ENCODE measurements around the gene NARF. TPM values are rescaled to one million over a fixed set of nuclear protein-coding genes. Genes with fewer than 3 reads are reported as not detected.

The NARF gene
- total RNA-seq, 1 experiment from 2014 or later = 59.5 TPM

DNA sequence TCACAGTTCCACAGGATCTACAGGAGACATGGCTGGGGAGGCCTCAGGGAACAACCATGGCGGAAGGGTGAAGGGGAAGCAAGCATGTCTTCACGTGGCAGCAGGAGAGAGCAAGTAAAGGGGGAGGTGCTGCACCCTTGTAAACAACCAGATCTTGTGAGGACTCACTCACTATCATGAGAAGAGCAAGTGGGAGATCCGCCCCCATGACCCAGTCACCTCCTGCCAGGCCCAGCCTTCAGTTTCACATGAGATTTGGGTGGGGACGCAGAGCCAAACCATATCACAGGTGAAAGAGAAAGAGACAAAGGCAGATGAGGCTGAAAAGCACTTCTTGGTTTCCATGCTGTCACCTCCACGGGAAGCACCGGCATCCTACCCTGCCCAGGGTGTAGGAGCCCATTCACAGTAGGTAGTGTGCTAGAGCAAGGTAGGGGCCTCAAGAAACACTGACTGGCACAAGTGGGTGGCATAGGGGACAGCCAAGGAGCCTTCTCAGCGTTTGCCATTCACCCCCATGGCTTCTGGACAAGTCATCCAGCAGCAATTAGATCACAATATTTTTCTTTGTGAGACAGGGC, 6.6 kb downstream of the NARF start:
- no peak for ATAC-seq
- no peak overlapping the region for H3K4me2 ChIP-seq (ENCODE audit: low read length)
- H3K9me3 ChIP-seq (ENCODE audit: low read length) = no peaks in the 10 kb centered on the region
- H3K36me3 ChIP-seq (ENCODE audit: low read depth, low read length) = peaks cover 27% of the 10 kb centered on the region
- TF ChIP-seq EZH2phosphoT487 (IDR thresholded peaks at IDR 0.05; ENCODE audit: borderline replicate concordance, low read length) (no peak), EZH2 (IDR thresholded peaks at IDR 0.05; ENCODE audit: low read length, unreplicated experiment) (no peak)
- TF ChIP-seq, protein P1, sequence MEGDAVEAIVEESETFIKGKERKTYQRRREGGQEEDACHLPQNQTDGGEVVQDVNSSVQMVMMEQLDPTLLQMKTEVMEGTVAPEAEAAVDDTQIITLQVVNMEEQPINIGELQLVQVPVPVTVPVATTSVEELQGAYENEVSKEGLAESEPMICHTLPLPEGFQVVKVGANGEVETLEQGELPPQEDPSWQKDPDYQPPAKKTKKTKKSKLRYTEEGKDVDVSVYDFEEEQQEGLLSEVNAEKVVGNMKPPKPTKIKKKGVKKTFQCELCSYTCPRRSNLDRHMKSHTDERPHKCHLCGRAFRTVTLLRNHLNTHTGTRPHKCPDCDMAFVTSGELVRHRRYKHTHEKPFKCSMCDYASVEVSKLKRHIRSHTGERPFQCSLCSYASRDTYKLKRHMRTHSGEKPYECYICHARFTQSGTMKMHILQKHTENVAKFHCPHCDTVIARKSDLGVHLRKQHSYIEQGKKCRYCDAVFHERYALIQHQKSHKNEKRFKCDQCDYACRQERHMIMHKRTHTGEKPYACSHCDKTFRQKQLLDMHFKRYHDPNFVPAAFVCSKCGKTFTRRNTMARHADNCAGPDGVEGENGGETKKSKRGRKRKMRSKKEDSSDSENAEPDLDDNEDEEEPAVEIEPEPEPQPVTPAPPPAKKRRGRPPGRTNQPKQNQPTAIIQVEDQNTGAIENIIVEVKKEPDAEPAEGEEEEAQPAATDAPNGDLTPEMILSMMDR (conservative IDR thresholded peaks at IDR 0.05; ENCODE audit: low read depth, low read length) = no peak
- no TSS peak for BruUV-seq (replicated peaks)
- no peak overlapping the region for H2AFZ ChIP-seq (ENCODE audit: low read length)
- H3K4me3 ChIP-seq (ENCODE audit: low read length) = no peak overlapping the region
- no peaks in the 10 kb centered on the region for H3F3A ChIP-seq (ENCODE audit: low read length, unreplicated experiment)
- ChIA-PET POLR2A (ENCODE audit: unreplicated experiment) (no interaction called here), CTCF (no interaction called here)
- no peaks in the 10 kb centered on the region for H3K27me3 ChIP-seq (ENCODE audit: low read length)
- H3K9ac ChIP-seq (ENCODE audit: low read length) = no peak overlapping the region
- DNase-seq = no peak
- no peaks in the 10 kb centered on the region for H4K20me1 ChIP-seq (ENCODE audit: low read length)
- no peaks in the 10 kb centered on the region for H3K9me2 ChIP-seq (replicated peaks; ENCODE audit: low read length)
- peaks cover under 1% of the 10 kb centered on the region; the same call in 1 of the 2 replicates for H3K79me2 ChIP-seq (ENCODE audit: low read length)
- no peak overlapping the region for H3K27ac ChIP-seq (ENCODE audit: low read length)
- intact Hi-C loops (cut with micrococcal nuclease) = no loop called here
- peaks cover 12% of the 10 kb centered on the region for H3K4me1 ChIP-seq (ENCODE audit: insufficient read depth, low read length)

DNA sequence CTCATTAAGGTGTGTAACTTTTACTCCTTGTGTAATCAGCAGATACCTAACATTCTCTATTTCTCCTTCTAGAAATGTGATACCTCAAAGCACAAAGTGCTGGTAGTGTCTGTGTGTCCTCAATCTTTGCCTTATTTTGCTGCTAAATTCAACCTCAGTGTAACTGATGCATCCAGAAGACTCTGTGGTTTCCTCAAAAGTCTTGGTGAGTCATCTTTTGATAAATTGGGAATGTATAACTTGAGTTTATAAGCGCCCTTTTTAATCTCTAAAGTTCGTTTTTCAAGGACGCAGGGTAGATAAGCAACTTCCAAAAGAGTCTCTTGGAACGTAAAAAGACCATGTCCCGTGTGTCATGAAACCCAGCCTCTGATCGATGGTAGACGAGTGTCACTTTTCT, 10.2 kb downstream of the NARF start:
- H3K9me2 ChIP-seq (replicated peaks; ENCODE audit: low read length) = no peaks in the 10 kb centered on the region
- H3K27ac ChIP-seq (ENCODE audit: low read length) = no peak overlapping the region
- no peaks in the 10 kb centered on the region for H4K20me1 ChIP-seq (ENCODE audit: low read length)
- H3K27me3 ChIP-seq (ENCODE audit: low read length) = no peaks in the 10 kb centered on the region
- CTCF ChIA-PET = no interaction called here
- no peak overlapping the region for H3K9ac ChIP-seq (ENCODE audit: low read length)
- no peaks in the 10 kb centered on the region for H3K79me2 ChIP-seq (ENCODE audit: low read length)
- H3K9me3 ChIP-seq (ENCODE audit: low read length) = no peaks in the 10 kb centered on the region
- no peak overlapping the region for H2AFZ ChIP-seq (ENCODE audit: low read length)
- POLR2A ChIA-PET (ENCODE audit: unreplicated experiment) = no interaction called here
- H3K4me3 ChIP-seq (ENCODE audit: low read length) = no peak overlapping the region
- H3K36me3 ChIP-seq (ENCODE audit: low read depth, low read length) = peaks cover 19% of the 10 kb centered on the region
- H3K4me2 ChIP-seq (ENCODE audit: low read length) = no peak overlapping the region
- TF ChIP-seq EZH2phosphoT487 (IDR thresholded peaks at IDR 0.05; ENCODE audit: borderline replicate concordance, low read length) = no peak
- ATAC-seq = no peak
- intact Hi-C loops (cut with micrococcal nuclease) = no loop called here
- DNase-seq = no peak
- H3F3A ChIP-seq (ENCODE audit: low read length, unreplicated experiment) = no peaks in the 10 kb centered on the region
- no peaks in the 10 kb centered on the region for H3K4me1 ChIP-seq (ENCODE audit: insufficient read depth, low read length)
- BruUV-seq (replicated peaks) = no TSS peak

DNA sequence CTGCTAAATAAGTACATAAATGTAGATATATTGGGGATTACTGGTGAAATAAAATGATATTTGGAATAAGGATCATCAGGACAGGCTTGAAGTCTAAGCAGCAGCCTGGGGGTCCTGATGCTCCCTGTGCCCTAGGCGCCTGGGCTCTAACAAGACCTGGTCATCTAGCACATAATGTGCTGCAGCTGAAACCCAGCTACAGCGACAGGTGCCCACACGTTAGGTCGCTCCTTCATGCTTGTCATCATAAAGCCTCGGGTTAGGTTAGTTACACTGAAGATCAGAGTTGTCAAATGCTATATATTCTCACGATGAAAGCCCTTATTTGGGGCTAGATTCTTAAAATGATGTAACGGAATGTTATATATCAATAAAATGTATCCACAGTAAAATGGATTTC, 11.5 kb downstream of the NARF start:
- POLR2A ChIA-PET (ENCODE audit: unreplicated experiment) = no interaction called here
- DNase-seq (no peak), ATAC-seq (no peak)
- Histone ChIP-seq H4K20me1 (ENCODE audit: low read length) (no peaks in the 10 kb centered on the region), H3K27me3 (ENCODE audit: low read length) (no peaks in the 10 kb centered on the region), H3K9ac (ENCODE audit: low read length) (no peak overlapping the region), H3K9me2 (replicated peaks; ENCODE audit: low read length) (no peaks in the 10 kb centered on the region), H2AFZ (ENCODE audit: low read length) (no peak overlapping the region), H3K9me3 (ENCODE audit: low read length) (no peaks in the 10 kb centered on the region), H3K27ac (ENCODE audit: low read length) (no peak overlapping the region), H3F3A (ENCODE audit: low read length, unreplicated experiment) (no peaks in the 10 kb centered on the region), H3K4me2 (ENCODE audit: low read length) (no peak overlapping the region), H3K79me2 (ENCODE audit: low read length) (no peaks in the 10 kb centered on the region), H3K36me3 (ENCODE audit: low read depth, low read length) (peaks cover 26% of the 10 kb centered on the region), H3K4me1 (ENCODE audit: insufficient read depth, low read length) (no peaks in the 10 kb centered on the region), H3K4me3 (ENCODE audit: low read length) (no peak overlapping the region)
- intact Hi-C loops (cut with micrococcal nuclease) = no loop called here
- no TSS peak for BruUV-seq (replicated peaks)
- CTCF ChIA-PET = no interaction called here
- TF ChIP-seq EZH2phosphoT487 (IDR thresholded peaks at IDR 0.05; ENCODE audit: borderline replicate concordance, low read length) = no peak
- TF ChIP-seq, protein P1 (conservative IDR thresholded peaks at IDR 0.05; ENCODE audit: low read depth, low read length) = no peak
- TF ChIP-seq EZH2 (IDR thresholded peaks at IDR 0.05; ENCODE audit: low read length, unreplicated experiment) = no peak
